ENCODE data around the gene PATJ.

The PATJ gene

DNA sequence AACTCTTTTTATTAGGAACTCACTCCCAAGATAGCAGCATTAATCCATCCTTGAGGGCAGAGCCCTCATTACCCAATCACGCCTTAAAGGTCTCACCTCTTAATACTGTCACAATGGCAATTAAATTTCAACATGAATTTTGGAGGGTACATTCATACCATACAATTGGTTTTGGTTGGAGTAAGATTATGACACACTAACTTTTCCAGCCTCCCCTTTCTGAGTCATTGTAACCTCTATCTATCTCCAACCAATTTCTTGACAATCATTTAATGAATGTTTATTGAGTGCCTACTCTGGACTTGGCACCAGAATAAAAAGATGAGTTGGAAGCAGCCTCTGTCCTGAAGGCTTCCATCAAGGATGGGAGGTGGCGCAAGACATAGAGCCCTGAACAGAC is 358.2 kb downstream of the PATJ start:
- Histone ChIP-seq H4K91ac (ENCODE audit: low read length) (no peak overlapping the region), H2AK5ac (ENCODE audit: low read length, severe bottlenecking) (no peak overlapping the region), H3K4me2 (ENCODE audit: low read length, poor library complexity, severe bottlenecking) (no peak overlapping the region), H3K4ac (ENCODE audit: low read depth in 1 of 2, low read length in 2 of 2) (no peak overlapping the region), H2AFZ (ENCODE audit: low read depth, low read length) (no peak overlapping the region), H3K4me1 (ENCODE audit: control insufficient read depth, insufficient read depth, low read depth, low read length) (no peaks in the 10 kb centered on the region), H3K23ac (ENCODE audit: low read length in 2 of 2) (no peak overlapping the region), H3K4me3 (ENCODE audit: insufficient read depth in 1 of 2, low read depth in 1 of 2, low read length in 2 of 2) (no peak overlapping the region), H2BK12ac (ENCODE audit: low read length in 2 of 2) (no peak overlapping the region), H2BK5ac (ENCODE audit: low read depth, low read length, poor library complexity, severe bottlenecking) (no peak overlapping the region), H4K8ac (ENCODE audit: low read length) (no peak overlapping the region), H3K9me3 (ENCODE audit: control insufficient read depth, low read length) (no peaks in the 10 kb centered on the region), H3K27me3 (ENCODE audit: control insufficient read depth in 1 of 2, insufficient read depth in 1 of 2, low read length in 2 of 2) (no peaks in the 10 kb centered on the region), H3K79me1 (replicated peaks; ENCODE audit: low read length, poor library complexity, severe bottlenecking) (no peaks in the 10 kb centered on the region), H2BK15ac (ENCODE audit: low read depth, poor library complexity, severe bottlenecking) (no peak overlapping the region), H2BK120ac (ENCODE audit: low read depth, low read length) (no peak overlapping the region), H3K14ac (ENCODE audit: low read length in 2 of 2) (no peak overlapping the region), H3K36me3 (ENCODE audit: control insufficient read depth in 1 of 2, insufficient read depth in 2 of 2, low read depth in 1 of 2, low read length in 2 of 2) (peaks cover 0 to 3% of the 10 kb centered on the region in 2 experiments), H3K9ac (ENCODE audit: low read length) (no peak overlapping the region), H3K27ac (ENCODE audit: low read length, poor library complexity, severe bottlenecking) (no peak overlapping the region), H3K18ac (ENCODE audit: low read depth in 1 of 2, low read length in 2 of 2) (no peak overlapping the region)
- WGBS = 100% methylated on average over 1 of the region's 2 CpGs
- DNase-seq = no peak

DNA sequence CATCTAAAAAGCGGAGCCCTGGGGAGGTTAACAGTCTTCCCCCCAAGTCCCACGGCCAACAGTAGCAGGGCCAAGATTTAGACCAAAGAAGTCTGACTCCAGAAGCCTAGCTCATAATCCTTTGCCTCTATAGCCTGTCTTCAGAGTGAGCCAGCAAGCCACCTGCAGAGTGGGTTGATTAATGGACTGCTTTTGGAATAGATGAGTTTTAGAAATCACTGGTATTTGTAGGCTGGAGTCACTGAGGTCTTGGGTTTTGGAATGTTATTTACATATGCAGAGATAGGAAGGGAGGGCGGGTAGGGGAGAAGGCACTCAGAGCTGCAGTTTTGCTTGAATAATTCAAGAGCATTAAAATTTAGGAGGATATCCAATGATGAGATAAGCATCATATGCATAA is 361.6 kb downstream of the PATJ start:
- Histone ChIP-seq H3K9ac (ENCODE audit: low read length) (no peak overlapping the region), H3K4me2 (ENCODE audit: low read length, poor library complexity, severe bottlenecking) (no peak overlapping the region)

DNA sequence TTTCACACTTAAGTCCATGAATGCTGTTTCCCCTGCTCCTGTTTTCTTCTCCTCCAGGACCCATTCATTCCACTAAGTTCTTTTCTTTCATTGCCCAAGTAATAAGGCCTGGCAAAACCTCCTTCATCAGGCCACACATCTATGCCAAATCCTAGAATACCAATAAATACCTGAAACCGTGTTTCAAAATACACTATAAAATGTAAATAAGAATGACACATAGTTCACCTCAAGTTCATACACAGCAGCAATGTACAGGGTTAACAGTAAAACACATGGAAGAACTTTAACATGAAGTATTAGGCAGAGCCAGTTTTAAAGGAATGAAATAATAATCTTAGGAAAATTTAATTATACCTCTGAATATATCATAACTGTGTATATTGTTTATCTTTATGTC is 365.6 kb downstream of the PATJ start:
- Histone ChIP-seq H3K9ac (ENCODE audit: low read length) (no peak overlapping the region), H4K91ac (ENCODE audit: low read length) (no peak overlapping the region), H2BK5ac (ENCODE audit: low read depth, low read length, poor library complexity, severe bottlenecking) (no peak overlapping the region), H2AFZ (ENCODE audit: low read depth, low read length) (no peak overlapping the region), H3K9me3 (ENCODE audit: control insufficient read depth, low read length) (no peaks in the 10 kb centered on the region), H2BK120ac (ENCODE audit: low read depth, low read length) (no peak overlapping the region), H3K36me3 (ENCODE audit: control insufficient read depth in 1 of 2, insufficient read depth in 2 of 2, low read depth in 1 of 2, low read length in 2 of 2) (no peaks in the 10 kb centered on the region), H3K27me3 (ENCODE audit: control insufficient read depth in 1 of 2, insufficient read depth in 1 of 2, low read length in 2 of 2) (no peaks in the 10 kb centered on the region), H3K4me1 (ENCODE audit: control insufficient read depth, insufficient read depth, low read depth, low read length) (no peaks in the 10 kb centered on the region), H3K79me1 (replicated peaks; ENCODE audit: low read length, poor library complexity, severe bottlenecking) (no peaks in the 10 kb centered on the region), H3K4ac (ENCODE audit: low read depth in 1 of 2, low read length in 2 of 2) (no peak overlapping the region), H3K18ac (ENCODE audit: low read depth in 1 of 2, low read length in 2 of 2) (no peak overlapping the region), H2AK5ac (ENCODE audit: low read length, severe bottlenecking) (no peak overlapping the region), H4K8ac (ENCODE audit: low read length) (no peak overlapping the region), H2BK12ac (ENCODE audit: low read length in 2 of 2) (no peak overlapping the region), H3K14ac (ENCODE audit: low read length in 2 of 2) (no peak overlapping the region), H3K27ac (ENCODE audit: low read length, poor library complexity, severe bottlenecking) (no peak overlapping the region), H3K23ac (ENCODE audit: low read length in 2 of 2) (no peak overlapping the region), H2BK15ac (ENCODE audit: low read depth, poor library complexity, severe bottlenecking) (no peak overlapping the region), H3K4me2 (ENCODE audit: low read length, poor library complexity, severe bottlenecking) (no peak overlapping the region), H3K4me3 (ENCODE audit: insufficient read depth in 1 of 2, low read depth in 1 of 2, low read length in 2 of 2) (no peak overlapping the region)
- no CpG with 5 or more reads among the region's 1 CpG for WGBS
- DNase-seq = no peak

More for the DNA sequence above, 361.6 kb downstream of the PATJ start:
- Histone ChIP-seq H2AK5ac (ENCODE audit: low read length, severe bottlenecking) (no peak overlapping the region), H3K18ac (ENCODE audit: low read depth in 1 of 2, low read length in 2 of 2) (no peak overlapping the region), H3K36me3 (ENCODE audit: control insufficient read depth in 1 of 2, insufficient read depth in 2 of 2, low read depth in 1 of 2, low read length in 2 of 2) (no peaks in the 10 kb centered on the region), H3K4ac (ENCODE audit: low read depth in 1 of 2, low read length in 2 of 2) (no peak overlapping the region), H3K4me1 (ENCODE audit: control insufficient read depth, insufficient read depth, low read depth, low read length) (no peaks in the 10 kb centered on the region), H3K27me3 (ENCODE audit: control insufficient read depth in 1 of 2, insufficient read depth in 1 of 2, low read length in 2 of 2) (no peaks in the 10 kb centered on the region), H3K79me1 (replicated peaks; ENCODE audit: low read length, poor library complexity, severe bottlenecking) (no peaks in the 10 kb centered on the region), H4K91ac (ENCODE audit: low read length) (no peak overlapping the region), H4K8ac (ENCODE audit: low read length) (no peak overlapping the region), H2AFZ (ENCODE audit: low read depth, low read length) (no peak overlapping the region), H2BK15ac (ENCODE audit: low read depth, poor library complexity, severe bottlenecking) (no peak overlapping the region), H3K23ac (ENCODE audit: low read length in 2 of 2) (no peak overlapping the region), H3K4me3 (ENCODE audit: insufficient read depth in 1 of 2, low read depth in 1 of 2, low read length in 2 of 2) (no peak overlapping the region), H3K14ac (ENCODE audit: low read length in 2 of 2) (no peak overlapping the region), H2BK12ac (ENCODE audit: low read length in 2 of 2) (no peak overlapping the region), H3K27ac (ENCODE audit: low read length, poor library complexity, severe bottlenecking) (no peak overlapping the region), H3K9me3 (ENCODE audit: control insufficient read depth, low read length) (no peaks in the 10 kb centered on the region), H2BK120ac (ENCODE audit: low read depth, low read length) (no peak overlapping the region), H2BK5ac (ENCODE audit: low read depth, low read length, poor library complexity, severe bottlenecking) (no peak overlapping the region)
- no peak for DNase-seq
- WGBS = 79% methylated on average over 3 of the region's 3 CpGs

DNA sequence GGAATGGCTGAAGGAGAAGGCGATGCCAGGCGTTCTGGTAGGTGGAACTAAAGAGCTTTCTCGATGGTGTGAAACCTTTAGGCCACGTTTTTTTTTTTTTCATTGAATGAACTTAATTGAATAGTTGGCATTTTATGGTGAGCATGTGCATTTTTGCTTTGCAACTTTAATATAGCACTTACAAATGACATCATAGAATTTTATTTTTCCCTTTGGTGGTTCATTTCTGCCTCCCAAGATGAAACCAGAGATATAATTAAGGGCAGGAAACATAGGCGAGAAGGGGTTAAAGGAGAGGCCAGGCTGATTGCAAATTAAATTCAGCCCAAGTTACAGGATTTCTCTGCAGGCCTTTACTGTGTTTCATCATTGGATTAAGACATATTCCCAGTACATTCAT is 366.8 kb downstream of the PATJ start:
- no peak overlapping the region for H3K14ac ChIP-seq (ENCODE audit: low read length in 2 of 2)
- H3K27ac ChIP-seq (ENCODE audit: low read length, poor library complexity, severe bottlenecking) = no peak overlapping the region
- no peaks in the 10 kb centered on the region for H3K27me3 ChIP-seq (ENCODE audit: control insufficient read depth in 1 of 2, insufficient read depth in 1 of 2, low read length in 2 of 2)
- H4K91ac ChIP-seq (ENCODE audit: low read length) = no peak overlapping the region
- 81% methylated on average over 5 of the region's 5 CpGs for WGBS
- H3K4me1 ChIP-seq (ENCODE audit: control insufficient read depth, insufficient read depth, low read depth, low read length) = no peaks in the 10 kb centered on the region
- no peak overlapping the region for H2BK120ac ChIP-seq (ENCODE audit: low read depth, low read length)
- no peak overlapping the region for H2AK5ac ChIP-seq (ENCODE audit: low read length, severe bottlenecking)
- no peak overlapping the region for H2BK5ac ChIP-seq (ENCODE audit: low read depth, low read length, poor library complexity, severe bottlenecking)
- no peak overlapping the region for H3K4ac ChIP-seq (ENCODE audit: low read depth in 1 of 2, low read length in 2 of 2)
- DNase-seq = no peak
- H2BK12ac ChIP-seq (ENCODE audit: low read length in 2 of 2) = no peak overlapping the region
- H3K4me3 ChIP-seq (ENCODE audit: insufficient read depth in 1 of 2, low read depth in 1 of 2, low read length in 2 of 2) = no peak overlapping the region
- H2AFZ ChIP-seq (ENCODE audit: low read depth, low read length) = no peak overlapping the region
- H3K4me2 ChIP-seq (ENCODE audit: low read length, poor library complexity, severe bottlenecking) = no peak overlapping the region
- no peak overlapping the region for H2BK15ac ChIP-seq (ENCODE audit: low read depth, poor library complexity, severe bottlenecking)
- no peak overlapping the region for H3K18ac ChIP-seq (ENCODE audit: low read depth in 1 of 2, low read length in 2 of 2)
- H3K23ac ChIP-seq (ENCODE audit: low read length in 2 of 2) = no peak overlapping the region
- H3K36me3 ChIP-seq (ENCODE audit: control insufficient read depth in 1 of 2, insufficient read depth in 2 of 2, low read depth in 1 of 2, low read length in 2 of 2) = peaks cover 0 to 3% of the 10 kb centered on the region in 2 experiments
- H3K79me1 ChIP-seq (replicated peaks; ENCODE audit: low read length, poor library complexity, severe bottlenecking) = no peaks in the 10 kb centered on the region
- H3K9me3 ChIP-seq (ENCODE audit: control insufficient read depth, low read length) = no peaks in the 10 kb centered on the region
- H3K9ac ChIP-seq (ENCODE audit: low read length) = no peak overlapping the region
- no peak overlapping the region for H4K8ac ChIP-seq (ENCODE audit: low read length)

Measured in mesenchymal stem cell (in vitro differentiated cells and primary cell).